Thyroid gland (tissue), 4 donors: ENCODE measurements around the gene SMIM1.

Experiments
- CTCF ChIP-seq, 6 experiments: fragments of 200-600 bp in 3 of 6; fragments of 450-650 bp in 3 of 6; sonication (generic) in 3 of 6; IDR thresholded peaks; one replicate each; pipeline ENCODE4 v1.5.1; 2016 to 2019; ENCODE audit warnings: antibody characterized with exemption in 6 of 6, mild to moderate bottlenecking in 2 of 6, inconsistent platforms in 1 of 6, moderate library complexity in 1 of 6
- POLR2A ChIP-seq, 2 donors: fragments of 450-650 bp; IDR thresholded peaks; one replicate each; pipeline ENCODE4 v1.6.1; 2017; ENCODE audit warnings: antibody characterized with exemption in 2 of 2, mild to moderate bottlenecking in 2 of 2, moderate library complexity in 1 of 2

- TF ChIP-seq POLR2A (IDR thresholded peaks at IDR 0.05) (no peak), CTCF (IDR thresholded peaks at IDR 0.05) (no peak)
Measured at GRCh38 chr1:3743421-3743820, 29.1 kb upstream of the SMIM1 start.
